ENCODE results near the gene NOTCH1.

GRCh38 chr9:136495238-136495800 is 50.5 kb downstream of the NOTCH1 start:
- TF ChIP-seq CTCF (IDR thresholded peaks at IDR 0.05) (no peak), POLR2AphosphoS5 (IDR thresholded peaks at IDR 0.05) (no peak)
